Endothelial cell of umbilical vein (primary cell): ENCODE measurements around the gene MVB12B. TPM values are rescaled to one million over a fixed set of nuclear protein-coding genes. Genes with fewer than 3 reads are reported as not detected.

ENCODE experiments used
- BruUV-seq: library from RNA; stranded (reverse); fragments of 400-500 nt; replicated peaks from 2 replicates; lab custom pipeline; 2021; lab: Mats Ljungman, UMichigan
- CTCF ChIA-PET: fragments of 300-600, 350-600 bp; sonication (Branson Sonifier 250); formaldehyde crosslinking; loops from one replicate; lab custom pipeline; 2021; ENCODE audit warnings: antibody characterized with exemption, inconsistent platforms; lab: Charles Lee
- POLR2A ChIA-PET: fragments of 300-600, 350-600 bp; sonication (Branson Sonifier 250); formaldehyde crosslinking; loops from one replicate; lab custom pipeline; 2021; ENCODE audit warnings: antibody characterized with exemption, inconsistent platforms; lab: Charles Lee
- DNase-seq: peaks from one replicate; pipeline ENCODE4 v3.0.0-alpha.2; 2011; ENCODE audit warnings: low read depth, low spot score
- FAIRE-seq: peaks from 2 replicates; lab custom pipeline; 2011; peaks lifted over from hg19 to GRCh38; lab: Jason Lieb, UNC
- H2AFZ ChIP-seq: 2 replicates; pipeline ENCODE4 v1.6.0; 2012; ENCODE audit warnings: low read depth, low read length, control low read depth, inconsistent platforms
- H3K27ac ChIP-seq: 2 replicates; pipeline ENCODE4 v1.5.1; 2011; ENCODE audit warnings: low read depth, mild to moderate bottlenecking, control low read depth, low read length, moderate library complexity; ENCODE audit not compliant: insufficient read depth
- H3K27me3 ChIP-seq, 2 experiments: 2 replicates each; pipeline versions ENCODE4 v1.6.0 to v1.6.1; 2011; ENCODE audit warnings: low read length in 2 of 2, mixed read lengths in 1 of 2; ENCODE audit not compliant: control insufficient read depth in 2 of 2, insufficient read depth in 2 of 2
- H3K36me3 ChIP-seq, 2 experiments: 2 replicates in 1 of 2; 3 replicates in 1 of 2; pipeline ENCODE4 v1.5.1; 2011; ENCODE audit warnings: low read length in 2 of 2, mild to moderate bottlenecking in 1 of 2, moderate library complexity in 1 of 2; ENCODE audit not compliant: control insufficient read depth in 2 of 2, insufficient read depth in 2 of 2; ENCODE audit errors: extremely low read depth in 1 of 2
- H3K4me1 ChIP-seq: 3 replicates; pipeline ENCODE4 v1.5.1; 2011; ENCODE audit warnings: mild to moderate bottlenecking, low read length; ENCODE audit not compliant: control insufficient read depth, insufficient read depth; ENCODE audit errors: extremely low read depth
- H3K4me2 ChIP-seq: 2 replicates; pipeline ENCODE4 v1.6.1; 2011; ENCODE audit warnings: low read length, control low read depth, mixed read lengths; ENCODE audit not compliant: insufficient read depth
- H3K4me3 ChIP-seq, 3 experiments: fragments of 200-600 bp in 1 of 3; sonication (generic), shearing (Covaris generic) in 1 of 3; replicated peaks in 1 of 3; 2 replicates each; pipeline ENCODE4 v1.5.1; 2011 to 2016; ENCODE audit warnings: control low read depth in 3 of 3, low read length in 3 of 3, mild to moderate bottlenecking in 2 of 3, inconsistent platforms in 1 of 3, low read depth in 1 of 3, moderate library complexity in 1 of 3; ENCODE audit not compliant: insufficient read depth in 1 of 3
- H3K79me2 ChIP-seq: 2 replicates; pipeline ENCODE4 v1.6.0; 2012; ENCODE audit warnings: low read length, inconsistent platforms; ENCODE audit not compliant: control insufficient read depth, insufficient read depth
- H3K9ac ChIP-seq: replicated peaks from 2 replicates; pipeline ENCODE3; 2011; ENCODE audit warnings: low read length, control low read depth; ENCODE audit not compliant: insufficient read depth; ENCODE audit errors: extremely low read depth
- H3K9me1 ChIP-seq: replicated peaks from 3 replicates; pipeline ENCODE4 v1.6.0; 2011; ENCODE audit warnings: mild to moderate bottlenecking, low read length; ENCODE audit not compliant: control insufficient read depth, insufficient read depth; ENCODE audit errors: extremely low read depth
- H3K9me3 ChIP-seq: replicated peaks from 2 replicates; pipeline ENCODE4 v1.5.1; 2012; ENCODE audit warnings: low read length, inconsistent platforms; ENCODE audit not compliant: control insufficient read depth, insufficient read depth
- H4K20me1 ChIP-seq: replicated peaks from 2 replicates; pipeline ENCODE3; 2011; ENCODE audit warnings: mild to moderate bottlenecking, low read length; ENCODE audit not compliant: control insufficient read depth, insufficient read depth; ENCODE audit errors: extremely low read depth
- EZH2 ChIP-seq: IDR thresholded peaks from 2 replicates; pipeline ENCODE4 v1.6.1; 2012; ENCODE audit warnings: borderline replicate concordance, low read depth, mild to moderate bottlenecking, moderate library complexity, low read length, inconsistent platforms; ENCODE audit not compliant: severe bottlenecking
- FOS ChIP-seq: IDR thresholded peaks from 2 replicates; pipeline ENCODE4 v1.6.1; 2011; ENCODE audit warnings: mild to moderate bottlenecking, low read length, moderate library complexity, borderline replicate concordance; ENCODE audit not compliant: insufficient read depth
- GATA2 ChIP-seq: IDR thresholded peaks from 2 replicates; pipeline ENCODE4 v1.7.0; 2011; ENCODE audit warnings: low read depth, mild to moderate bottlenecking, moderate library complexity, mixed read lengths, low read length; ENCODE audit not compliant: insufficient read length, insufficient read depth
- JUN ChIP-seq: IDR thresholded peaks from 2 replicates; pipeline ENCODE4 v1.6.1; 2011; ENCODE audit warnings: borderline replicate concordance, low read depth; ENCODE audit not compliant: insufficient read length, insufficient read depth
- MAX ChIP-seq: IDR thresholded peaks from 2 replicates; pipeline ENCODE4 v1.6.1; 2011; ENCODE audit not compliant: insufficient read depth, insufficient read length
- MYC ChIP-seq: IDR thresholded peaks from one replicate; pipeline ENCODE4 v1.6.1; 2011; ENCODE audit warnings: mild to moderate bottlenecking, low read depth, low read length
- POLR2A ChIP-seq: IDR thresholded peaks from 2 replicates; pipeline ENCODE4 v1.6.1; 2012; ENCODE audit warnings: low read depth, mild to moderate bottlenecking, control low read depth, low read length
- POLR2AphosphoS5 ChIP-seq: IDR thresholded peaks from 2 replicates; pipeline ENCODE4 v1.6.1; 2012; ENCODE audit warnings: low read depth, mild to moderate bottlenecking, control low read depth, low read length, moderate library complexity; ENCODE audit not compliant: insufficient read depth
- dilution Hi-C: fragments of 300-500 bp; cut with MboI; formaldehyde crosslinking; loops from one replicate; pipeline ENCODE4 v1.15.0; 2019; ENCODE audit warnings: low sequenced_read_pairs; ENCODE audit not compliant: extremely low pct_ligation_motif_present
- intact Hi-C: fragments of 100-400 bp; cut with micrococcal nuclease; formaldehyde crosslinking; loops from one replicate; pipeline ENCODE4 v1.10.0; 2022
- polyA plus RNA-seq, 4 experiments: library from polyadenylated mRNA; depleted of rRNA in 3 of 4; stranded (reverse) in 3 of 4; unstranded in 1 of 4; fragments of >200 nt; gene quantifications; 2 replicates each; pipeline versions ENCODE4 v1.2.1 to v1.2.3, GENCODE V29; 2011 to 2012; ENCODE audit warnings: missing spikeins in 1 of 4
- total RNA-seq: library from RNA; stranded (reverse); gene quantifications from 2 replicates; pipeline ENCODE4 v1.2.3, GENCODE V29; 2021
- TF ChIP-seq, protein P1 (sequence below), 2 donors: IDR thresholded peaks; 1 replicate in 1 of 2; 2 replicates in 1 of 2; pipeline ENCODE4 v1.5.1; 2011; ENCODE audit warnings: low read length in 2 of 2, mild to moderate bottlenecking in 2 of 2, moderate library complexity in 2 of 2, control low read depth in 1 of 2, inconsistent platforms in 1 of 2, low read depth in 1 of 2; ENCODE audit not compliant: insufficient read depth in 1 of 2; ENCODE audit errors: extremely low read depth in 1 of 2

Gene MVB12B
- total and polyA plus RNA-seq, 2 donors (not counting 3 experiments of a cell fraction or from before 2014, with no cell fraction given) = 6.6 to 17.3 TPM

DNA sequence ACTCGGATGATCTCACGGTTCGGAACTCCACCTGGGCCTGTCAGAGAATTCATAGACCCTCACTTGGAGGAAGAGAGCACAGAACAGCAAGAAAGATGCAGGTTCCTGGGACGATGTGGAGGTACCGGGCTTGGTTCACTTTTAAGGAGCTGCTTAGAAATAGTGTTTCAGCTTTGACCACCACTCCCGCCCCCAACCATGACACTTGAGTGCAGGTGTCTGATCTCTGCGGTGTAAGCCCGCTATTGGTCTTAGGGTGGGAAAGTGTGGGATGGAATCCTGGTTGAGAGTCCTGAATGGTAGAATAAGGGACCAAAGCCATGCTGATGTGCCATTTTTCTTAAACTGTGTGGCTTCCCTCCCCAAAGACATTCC, 189.9 kb downstream of the MVB12B start:
- Histone ChIP-seq H3K4me1 (peaks cover 5% of the 10 kb centered on the region), H3K36me3 (no peaks in the 10 kb centered on the region), H4K20me1 (no peaks in the 10 kb centered on the region), H3K27ac (no peak overlapping the region), H3K9ac (no peak overlapping the region), H3K4me2 (peak overlapping the region; percentile 84), H3K9me3 (no peaks in the 10 kb centered on the region), H3K4me3 (no peak overlapping the region), H3K79me2 (no peaks in the 10 kb centered on the region), H3K9me1 (no peaks in the 10 kb centered on the region), H2AFZ (no peak overlapping the region), H3K27me3 (peaks cover 23 to 32% of the 10 kb centered on the region in 2 experiments)
- DNase-seq = no peak
- TF ChIP-seq MYC (no peak), JUN (no peak), FOS (no peak), POLR2A (no peak), MAX (no peak), EZH2 (no peak), POLR2AphosphoS5 (no peak), GATA2 (no peak)
- TF ChIP-seq, protein P1, sequence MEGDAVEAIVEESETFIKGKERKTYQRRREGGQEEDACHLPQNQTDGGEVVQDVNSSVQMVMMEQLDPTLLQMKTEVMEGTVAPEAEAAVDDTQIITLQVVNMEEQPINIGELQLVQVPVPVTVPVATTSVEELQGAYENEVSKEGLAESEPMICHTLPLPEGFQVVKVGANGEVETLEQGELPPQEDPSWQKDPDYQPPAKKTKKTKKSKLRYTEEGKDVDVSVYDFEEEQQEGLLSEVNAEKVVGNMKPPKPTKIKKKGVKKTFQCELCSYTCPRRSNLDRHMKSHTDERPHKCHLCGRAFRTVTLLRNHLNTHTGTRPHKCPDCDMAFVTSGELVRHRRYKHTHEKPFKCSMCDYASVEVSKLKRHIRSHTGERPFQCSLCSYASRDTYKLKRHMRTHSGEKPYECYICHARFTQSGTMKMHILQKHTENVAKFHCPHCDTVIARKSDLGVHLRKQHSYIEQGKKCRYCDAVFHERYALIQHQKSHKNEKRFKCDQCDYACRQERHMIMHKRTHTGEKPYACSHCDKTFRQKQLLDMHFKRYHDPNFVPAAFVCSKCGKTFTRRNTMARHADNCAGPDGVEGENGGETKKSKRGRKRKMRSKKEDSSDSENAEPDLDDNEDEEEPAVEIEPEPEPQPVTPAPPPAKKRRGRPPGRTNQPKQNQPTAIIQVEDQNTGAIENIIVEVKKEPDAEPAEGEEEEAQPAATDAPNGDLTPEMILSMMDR (IDR thresholded peaks at IDR 0.05; ENCODE audit: extremely low read depth in 1 of 2, insufficient read depth in 1 of 2, low read depth in 1 of 2, low read length in 2 of 2) = no peak
- no TSS peak for BruUV-seq
- POLR2A ChIA-PET = no interaction called here
- dilution Hi-C loops = no loop called here
- CTCF ChIA-PET = interaction anchor here (1.3 to 2.3 kb wide), 4 partner anchors 17 to 265 kb away, joined by 4 to 8 read pairs (median 7); no protein-coding TSS in a partner anchor
- FAIRE-seq = no peak
- intact Hi-C loops = no loop called here
